Tibial nerve (tissue), 4 donors: ENCODE measurements around the gene JAG2.
A peak's percentile ranks its signal among the peaks of the same experiment; 100 is the strongest.

ENCODE experiments used
- CTCF ChIP-seq, 5 experiments: fragments of 200-600 bp in 3 of 5; fragments of 450-650 bp in 2 of 5; sonication (generic) in 3 of 5; IDR thresholded peaks; one replicate each; pipeline ENCODE4 v1.5.1; 2016 to 2019; ENCODE audit warnings: antibody characterized with exemption in 5 of 5, mild to moderate bottlenecking in 3 of 5, moderate library complexity in 2 of 5
- EP300 ChIP-seq, 2 donors: sonication (generic); formaldehyde crosslinking; IDR thresholded peaks; one replicate each; pipeline ENCODE4 v1.6.1; 2017; ENCODE audit warnings: antibody characterized with exemption in 2 of 2, mild to moderate bottlenecking in 1 of 2
- POLR2A ChIP-seq, 2 donors: fragments of 450-650 bp; IDR thresholded peaks; one replicate each; pipeline ENCODE4 v1.6.1; 2017; ENCODE audit warnings: antibody characterized with exemption in 2 of 2, mild to moderate bottlenecking in 2 of 2, moderate library complexity in 2 of 2

DNA sequence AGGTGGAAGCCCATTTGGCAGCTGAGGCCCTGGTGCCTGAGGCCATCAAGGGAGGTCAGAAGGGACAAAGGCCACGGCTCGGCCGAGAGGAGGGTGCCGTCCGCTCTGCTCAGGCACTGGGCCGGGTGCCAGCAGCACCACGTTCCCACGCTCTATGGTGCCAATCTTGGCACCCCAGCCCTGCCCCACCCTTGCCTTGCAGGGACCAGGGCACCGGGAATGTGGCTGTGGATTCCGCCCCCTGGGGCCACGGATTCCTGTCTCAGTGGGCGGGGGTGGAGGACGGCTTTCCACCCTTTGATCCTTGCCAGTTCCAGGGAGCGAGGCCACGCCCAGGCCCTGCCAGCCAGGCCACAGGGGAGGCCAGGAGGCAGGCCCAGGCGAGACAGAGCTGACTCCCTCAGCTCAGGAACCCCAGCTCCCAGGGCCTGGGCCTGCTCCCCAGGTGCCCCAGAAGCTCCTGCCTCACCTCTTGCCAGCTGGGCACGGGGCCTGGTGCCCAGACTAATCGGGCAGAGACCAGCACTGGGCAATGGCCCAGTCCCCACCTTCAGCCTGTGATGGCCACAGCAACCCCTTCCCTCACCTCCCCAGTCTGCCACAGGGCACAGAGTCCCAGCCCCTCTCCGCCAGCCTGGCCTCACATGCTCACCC is 76.9 kb downstream of the JAG2 start:
- no peak for TF ChIP-seq CTCF (IDR thresholded peaks at IDR 0.05)
- no peak for TF ChIP-seq POLR2A (IDR thresholded peaks at IDR 0.05)
- TF ChIP-seq EP300 (IDR thresholded peaks at IDR 0.05): peak in 1 of 2 donors; percentile 78
